DMS79 (cell line): ENCODE measurements around the gene PLD4.
"Not testable (repeated sequence)": the region's sequence is repeated elsewhere in the genome, so short reads cannot be mapped to it uniquely, and the experiment has no call there.

Experiments used
- DNase-seq: peaks from one replicate; lab custom pipeline; 2025; lab: John Stamatoyannopoulos, UW

The PLD4 gene

GRCh38 chr14:104898870-104899510 lies 25.7 kb upstream of the PLD4 start:
- DNase-seq: no peak

GRCh38 chr14:104899781-104900180 lies 24.9 kb upstream of the PLD4 start:
- DNase-seq: no peak

- DNase-seq: no peak
Observed at GRCh38 chr14:104900639-104901512, 23.8 kb upstream of the PLD4 start.

GRCh38 chr14:104903990-104904389 lies 20.7 kb upstream of the PLD4 start:
- no peak for DNase-seq

GRCh38 chr14:104904650-104905578 lies 19.8 kb upstream of the PLD4 start:
- DNase-seq: not testable (repeated sequence)

GRCh38 chr14:104905579-104905933 lies 19.1 kb upstream of the PLD4 start:
- not testable (repeated sequence) for DNase-seq

GRCh38 chr14:104908303-104908702 lies 16.4 kb upstream of the PLD4 start:
- DNase-seq: no peak

GRCh38 chr14:104912053-104912452 lies 12.6 kb upstream of the PLD4 start:
- DNase-seq: no peak

- DNase-seq: peak; percentile 98
Observed at GRCh38 chr14:104913435-104913834, 11.2 kb upstream of the PLD4 start.

- DNase-seq: no peak
Observed at GRCh38 chr14:104917116-104917515, 7.6 kb upstream of the PLD4 start.

- no peak for DNase-seq
Observed at GRCh38 chr14:104917993-104918392, 6.7 kb upstream of the PLD4 start.

GRCh38 chr14:104919152-104919992 lies 5.3 kb upstream of the PLD4 start:
- not testable (repeated sequence) for DNase-seq

- DNase-seq: no peak
Observed at GRCh38 chr14:104919993-104920315, 4.7 kb upstream of the PLD4 start.

GRCh38 chr14:104923640-104924420 lies 849 bp upstream of the PLD4 start:
- DNase-seq: no peak

GRCh38 chr14:104925214-104925854 lies 655 bp downstream of the PLD4 start:
- no peak for DNase-seq

- DNase-seq: no peak
Observed at GRCh38 chr14:104925855-104926609, 1.4 kb downstream of the PLD4 start.

- DNase-seq: no peak
Observed at GRCh38 chr14:104926619-104927431, 2.1 kb downstream of the PLD4 start.

GRCh38 chr14:104927432-104927816 lies 2.7 kb downstream of the PLD4 start:
- DNase-seq: no peak

GRCh38 chr14:104927901-104928300 lies 3.2 kb downstream of the PLD4 start:
- no peak for DNase-seq
